NCI-H2196 (cell line): ENCODE measurements around the gene BLOC1S3.
"Not testable (repeated sequence)": the region's sequence is repeated elsewhere in the genome, so short reads cannot be mapped to it uniquely, and the experiment has no call there.

ENCODE experiments used
- DNase-seq: peaks from one replicate; lab custom pipeline; 2025; ENCODE audit not compliant: unreplicated experiment; lab: John Stamatoyannopoulos, UW

The BLOC1S3 gene

GRCh38 chr19:45218426-45218825, 39.8 kb downstream of the BLOC1S3 start:
- DNase-seq: no peak

DNA sequence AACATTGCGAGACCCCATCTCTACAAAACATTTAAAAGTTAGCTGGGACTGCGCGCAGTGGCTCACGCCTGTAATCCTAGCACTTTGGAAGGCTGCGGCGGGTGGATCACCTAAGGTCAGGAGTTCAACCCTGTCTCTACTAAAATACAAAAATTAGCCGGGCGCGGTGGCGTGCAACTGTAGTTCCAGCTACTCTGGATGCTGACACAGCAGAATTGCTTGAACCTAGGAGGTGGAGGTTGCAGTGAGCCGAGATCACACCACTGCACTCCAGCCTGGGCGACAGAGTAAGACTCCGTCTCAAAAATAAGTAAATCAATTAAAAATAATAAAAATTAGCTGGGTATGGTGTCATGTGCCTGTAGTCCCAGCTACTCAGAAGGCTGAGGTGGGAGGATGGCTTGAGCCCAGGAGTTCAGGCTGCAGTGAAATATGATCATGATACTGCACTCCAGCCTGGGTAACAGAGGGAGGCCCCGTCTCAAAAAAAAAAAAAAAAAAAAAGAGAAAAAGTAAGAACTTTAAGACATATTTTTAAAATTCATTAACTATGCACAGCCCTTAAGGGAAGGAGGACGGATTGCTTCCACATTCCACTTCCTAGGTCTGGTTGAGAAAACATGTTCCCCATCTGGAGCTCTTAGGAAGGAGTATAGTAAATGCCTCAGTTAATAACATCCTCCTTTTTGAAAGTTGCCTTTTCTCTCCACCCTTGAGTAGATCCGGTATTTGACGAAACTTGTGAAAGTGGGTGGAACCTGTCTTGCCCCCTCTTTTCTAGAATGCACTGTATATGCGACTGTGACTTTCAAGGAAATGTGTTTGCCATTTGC, 40.5 kb downstream of the BLOC1S3 start:
- no peak for DNase-seq

GRCh38 chr19:45222724-45223123, 44.1 kb downstream of the BLOC1S3 start:
- DNase-seq: no peak

- DNase-seq: no peak
These were observed 45.3 kb downstream of the BLOC1S3 start for GRCh38 chr19:45223879-45224278.

GRCh38 chr19:45224645-45225044, 46.1 kb downstream of the BLOC1S3 start:
- DNase-seq: no peak

- DNase-seq: not testable (repeated sequence)
These were observed 50.5 kb downstream of the BLOC1S3 start for GRCh38 chr19:45229056-45229455.
